Fibroblast of lung (primary cell): ENCODE results near the gene RANBP1. TPM values are rescaled to one million over a fixed set of nuclear protein-coding genes. Genes with fewer than 3 reads are reported as not detected.

Experiments used
- DNase-seq, 2 donors: peaks; one replicate each; pipeline versions ENCODE4 v3.0.0 to v3.0.0-alpha.2; 2010; ENCODE audit warnings: low read depth in 2 of 2
- H2AFZ ChIP-seq: 2 replicates; pipeline ENCODE4 v1.5.1; 2012; ENCODE audit warnings: low read length, control low read depth, inconsistent platforms
- H3K27ac ChIP-seq: 2 replicates; pipeline ENCODE4 v1.5.1; 2011; ENCODE audit warnings: low read length, control low read depth; ENCODE audit not compliant: insufficient read depth
- H3K27me3 ChIP-seq: 2 replicates; pipeline ENCODE4 v1.5.1; 2011; ENCODE audit warnings: mild to moderate bottlenecking, low read length; ENCODE audit not compliant: control insufficient read depth, insufficient read depth
- H3K36me3 ChIP-seq: 2 replicates; pipeline ENCODE4 v1.5.1; 2011; ENCODE audit warnings: low read length; ENCODE audit not compliant: control insufficient read depth, insufficient read depth
- H3K4me1 ChIP-seq: 2 replicates; pipeline ENCODE4 v1.5.1; 2011; ENCODE audit warnings: low read length; ENCODE audit not compliant: control insufficient read depth, insufficient read depth; ENCODE audit errors: extremely low read depth
- H3K4me2 ChIP-seq: 2 replicates; pipeline ENCODE4 v1.5.1; 2011; ENCODE audit warnings: low read length, control low read depth; ENCODE audit not compliant: insufficient read depth; ENCODE audit errors: extremely low read depth
- H3K4me3 ChIP-seq, 4 experiments: fragments of 200-600 bp in 1 of 4; sonication (generic) in 1 of 4; replicated peaks in 1 of 4; 2 replicates each; pipeline ENCODE4 v1.5.1; 2011 to 2016; ENCODE audit warnings: low read length in 4 of 4, low read depth in 3 of 4, mild to moderate bottlenecking in 3 of 4, control low read depth in 2 of 4, inconsistent platforms in 1 of 4, mixed read lengths in 1 of 4; ENCODE audit not compliant: insufficient read depth in 1 of 4; ENCODE audit errors: control extremely low read depth in 1 of 4
- H3K79me2 ChIP-seq: 2 replicates; pipeline ENCODE4 v1.5.1; 2012; ENCODE audit warnings: mild to moderate bottlenecking, low read length, inconsistent platforms; ENCODE audit not compliant: control insufficient read depth, insufficient read depth
- H3K9ac ChIP-seq: 2 replicates; pipeline ENCODE4 v1.5.1; 2011; ENCODE audit warnings: mild to moderate bottlenecking, low read length, control low read depth; ENCODE audit not compliant: insufficient read depth
- H3K9me3 ChIP-seq: 2 replicates; pipeline ENCODE4 v1.5.1; 2012; ENCODE audit warnings: low read depth, low read length; ENCODE audit not compliant: control insufficient read depth, insufficient read depth
- H4K20me1 ChIP-seq: 2 replicates; pipeline ENCODE4 v1.5.1; 2011; ENCODE audit warnings: low read length; ENCODE audit not compliant: control insufficient read depth, insufficient read depth; ENCODE audit errors: extremely low read depth
- CTCF ChIP-seq, 2 donors: IDR thresholded peaks in 1 of 2; conservative IDR thresholded peaks in 1 of 2; 1 replicate in 1 of 2; 2 replicates in 1 of 2; pipeline ENCODE4 v1.5.1; 2011 to 2012; ENCODE audit warnings: low read length in 2 of 2, control low read depth in 1 of 2, inconsistent platforms in 1 of 2, low read depth in 1 of 2, mild to moderate bottlenecking in 1 of 2
- EZH2 ChIP-seq: IDR thresholded peaks from 2 replicates; pipeline ENCODE4 v1.5.1; 2012; ENCODE audit warnings: low read length, control low read depth, mild to moderate bottlenecking; ENCODE audit errors: missing control alignments
- polyA plus RNA-seq, 2 donors: library from polyadenylated mRNA; depleted of rRNA in 1 of 2; stranded (reverse) in 1 of 2; unstranded in 1 of 2; fragments of >200 nt; gene quantifications; 2 replicates each; pipeline ENCODE4 v1.2.1, GENCODE V29; 2011 to 2012; ENCODE audit warnings: missing spikeins in 1 of 2
- total RNA-seq: library from RNA; depleted of rRNA; stranded (reverse); fragments of >200 nt; gene quantifications from 2 replicates; pipeline ENCODE4 v1.2.1, GENCODE V29; 2014

RANBP1 gene
- total and polyA plus RNA-seq, 2 donors (not counting 1 experiment from before 2014, with no cell fraction given) = 88.5 to 178 TPM

- no peaks in the 10 kb centered on the region for H4K20me1 ChIP-seq
- H3K27me3 ChIP-seq = no peaks in the 10 kb centered on the region
- no peak overlapping the region for H3K9ac ChIP-seq
- H3K36me3 ChIP-seq = peaks cover 12% of the 10 kb centered on the region
- TF ChIP-seq CTCF (conservative IDR thresholded peaks at IDR 0.05 in 1 of 2, IDR thresholded peaks at IDR 0.05 in 1 of 2; ENCODE audit: low read depth in 1 of 2, low read length in 2 of 2) (no peak), EZH2 (no peak)
- H3K27ac ChIP-seq = no peak overlapping the region
- H2AFZ ChIP-seq = no peak overlapping the region
- H3K4me1 ChIP-seq = peaks cover 5% of the 10 kb centered on the region
- H3K79me2 ChIP-seq = peaks cover 26% of the 10 kb centered on the region
- H3K4me2 ChIP-seq = no peak overlapping the region
- no peak overlapping the region for H3K4me3 ChIP-seq
- no peaks in the 10 kb centered on the region for H3K9me3 ChIP-seq
- DNase-seq = no peak
Observed at GRCh38 chr22:20129747-20130014, 13.8 kb downstream of the RANBP1 start.

DNA sequence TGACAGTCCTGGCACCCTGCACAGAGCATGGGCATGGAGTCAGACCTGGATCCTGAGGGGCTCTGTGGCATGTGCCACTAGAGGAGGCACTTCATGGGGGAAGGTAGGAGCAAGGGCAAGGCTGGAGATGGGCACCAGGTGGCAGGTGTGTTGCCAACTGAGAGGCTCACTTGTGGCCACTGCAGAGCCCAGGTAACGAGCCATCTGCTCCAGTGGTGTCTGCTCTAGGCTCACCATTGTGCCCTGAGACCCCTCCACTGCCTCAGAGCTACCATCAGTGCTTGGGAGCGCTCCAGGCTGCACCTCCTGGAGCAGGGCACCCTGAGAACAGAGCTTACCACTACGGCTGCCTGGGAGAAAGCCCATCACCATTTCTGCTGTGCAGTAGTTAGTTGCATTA is 14.4 kb downstream of the RANBP1 start:
- H4K20me1 ChIP-seq = no peaks in the 10 kb centered on the region
- H3K27me3 ChIP-seq = no peaks in the 10 kb centered on the region
- no peak overlapping the region for H3K9ac ChIP-seq
- H3K27ac ChIP-seq = no peak overlapping the region
- H3K4me3 ChIP-seq = no peak overlapping the region
- no peak overlapping the region for H3K4me2 ChIP-seq
- no peak overlapping the region for H2AFZ ChIP-seq
- H3K4me1 ChIP-seq = peaks cover 5% of the 10 kb centered on the region
- H3K79me2 ChIP-seq = peaks cover 32% of the 10 kb centered on the region
- peaks cover 10% of the 10 kb centered on the region for H3K36me3 ChIP-seq
- no peaks in the 10 kb centered on the region for H3K9me3 ChIP-seq
- TF ChIP-seq CTCF (conservative IDR thresholded peaks at IDR 0.05 in 1 of 2, IDR thresholded peaks at IDR 0.05 in 1 of 2; ENCODE audit: low read depth in 1 of 2, low read length in 2 of 2) (no peak), EZH2 (no peak)
- DNase-seq = no peak

DNA sequence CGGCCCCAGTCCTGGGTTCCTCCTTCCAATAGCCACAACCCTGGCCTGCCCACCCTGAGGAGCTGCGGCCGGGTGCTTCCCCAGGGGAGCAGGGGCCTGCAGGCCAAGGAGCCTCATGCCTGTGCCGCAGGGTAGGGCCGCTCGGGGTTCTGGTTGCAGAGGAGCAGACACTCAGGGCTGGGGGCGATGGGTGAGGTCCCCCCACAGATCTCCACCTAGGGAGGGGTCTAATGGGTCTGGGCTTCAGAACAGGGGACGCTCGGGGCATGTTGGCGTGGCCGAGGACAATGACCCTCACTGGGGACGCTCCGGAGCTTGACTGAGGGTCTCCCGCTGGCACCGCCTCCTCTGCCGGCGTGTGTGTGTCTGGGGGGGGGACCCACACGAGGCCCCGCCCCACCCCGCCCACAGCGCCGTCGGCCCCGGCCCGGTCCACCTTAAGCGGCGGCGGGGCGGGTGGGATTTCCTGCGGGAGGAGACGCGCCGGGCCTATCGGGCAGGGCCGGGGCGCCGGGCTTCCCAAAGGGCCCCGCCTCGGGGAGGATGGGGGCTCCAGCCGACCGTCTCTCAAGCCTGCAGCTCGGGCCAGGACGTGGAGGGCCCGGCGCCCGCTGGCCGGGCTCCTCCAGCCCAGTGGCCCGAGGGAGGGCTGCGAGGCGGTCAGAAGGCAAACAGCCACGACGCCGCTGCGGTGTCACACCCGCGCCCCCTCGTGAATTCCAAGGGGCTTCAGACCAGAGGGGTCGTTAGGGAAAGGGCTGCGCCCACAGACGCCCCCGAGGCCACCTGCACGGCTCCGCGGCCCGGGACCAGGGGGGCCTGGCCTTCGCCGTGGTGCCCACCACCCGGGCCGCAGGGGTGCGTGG is 15.1 kb downstream of the RANBP1 start:
- Histone ChIP-seq H3K4me2 (peak overlapping the region; percentile 72), H3K4me3 (peak overlapping the region; percentile 54 to 83 (median 66)), H3K79me2 (peaks cover 39% of the 10 kb centered on the region), H3K4me1 (peaks cover 5% of the 10 kb centered on the region), H3K27ac (peak overlapping the region; percentile 39), H3K36me3 (peaks cover 8% of the 10 kb centered on the region), H3K9ac (peak overlapping the region; percentile 57), H3K27me3 (no peaks in the 10 kb centered on the region), H2AFZ (peak overlapping the region; percentile 51), H4K20me1 (no peaks in the 10 kb centered on the region), H3K9me3 (no peaks in the 10 kb centered on the region)
- peak; percentile 65 to 84 for DNase-seq
- TF ChIP-seq EZH2 = no peak
- TF ChIP-seq CTCF (conservative IDR thresholded peaks at IDR 0.05 in 1 of 2, IDR thresholded peaks at IDR 0.05 in 1 of 2; ENCODE audit: low read depth in 1 of 2, low read length in 2 of 2) = no peak
